Activated T-cell treated with anti-CD3 and anti-CD28 coated beads, Interleukin-2, amount 50 U/mL, for 4 hours (primary cell): ENCODE measurements around the gene GSK3A. TPM values are rescaled to one million over a fixed set of nuclear protein-coding genes. Genes with fewer than 3 reads are reported as not detected.

Source experiments
- total RNA-seq, 3 donors: library from RNA; stranded (reverse); gene quantifications; one replicate each; pipeline ENCODE4 v1.2.1, GENCODE V29; 2021

GSK3A gene
- total RNA-seq, 3 donors from 2014 or later = 51.9 to 56.4 (median 55.2) TPM

Other genes starting within 250 kb of the GSK3A start
- gene ATP1A3, start 248.4 kb downstream of the GSK3A start, total RNA-seq = 1 to 10 TPM; 2.8 to 4.9 (median 3.7) TPM
- 1 to 10 TPM in 1 of 3 donors, under 1 TPM in 2; 0.49 to 1.1 (median 0.61) TPM for gene GRIK5, start 172.4 kb downstream of the GSK3A start, total RNA-seq
- 10 to 100 TPM; 19.9 to 20.7 (median 20.6) TPM for gene ZNF574, start 166.4 kb downstream of the GSK3A start, total RNA-seq
- 100 to 1,000 TPM in 1 of 3 donors, 10 to 100 TPM in 2; 83.9 to 123 (median 85.7) TPM for gene POU2F2, start 110.2 kb downstream of the GSK3A start, total RNA-seq
- gene DEDD2, start 24.9 kb downstream of the GSK3A start, total RNA-seq = 10 to 100 TPM; 25.2 to 29.1 (median 28.1) TPM
- gene ZNF526, start 22.3 kb downstream of the GSK3A start, total RNA-seq = 10 to 100 TPM; 17.2 to 19.4 (median 18.7) TPM
- 10 to 100 TPM; 86.2 to 95.4 (median 89.1) TPM for gene ERF, start 12.5 kb upstream of the GSK3A start, total RNA-seq
- 10 to 100 TPM; 54.9 to 67.3 (median 64.1) TPM for gene CIC, start 26.6 kb upstream of the GSK3A start, total RNA-seq
- 1 to 10 TPM in 2 of 3 donors, under 1 TPM in 1; 0.58 to 1.5 (median 1.3) TPM for gene PRR19, start 59.5 kb upstream of the GSK3A start, total RNA-seq
- 10 to 100 TPM; 55.2 to 67.8 (median 60.0) TPM for gene PAFAH1B3, start 60.0 kb upstream of the GSK3A start, total RNA-seq
- not detected for gene TMEM145, start 70.7 kb upstream of the GSK3A start, total RNA-seq
- gene MEGF8, start 83.0 kb upstream of the GSK3A start, total RNA-seq = 1 to 10 TPM; 6.9 to 7.6 (median 6.9) TPM
- gene CNFN, start 147.7 kb upstream of the GSK3A start, total RNA-seq = not detected
- 10 to 100 TPM; 23.0 to 29.1 (median 28.0) TPM for gene LIPE, start 184.8 kb upstream of the GSK3A start, total RNA-seq
- gene CXCL17, start 200.3 kb upstream of the GSK3A start, total RNA-seq = not detected